IMR-90 (cell line): ENCODE measurements around the gene ATP2C2. TPM values are rescaled to one million over a fixed set of nuclear protein-coding genes. Genes with fewer than 3 reads are reported as not detected.

Experiments used
- ATAC-seq: fragments of 200-7000 bp; cut with Tn5 transposase; 2 replicates; pipeline ENCODE4 v1.9.1; 2020; ENCODE audit warnings: low read depth, mild to moderate bottlenecking, moderate library complexity
- BruUV-seq: library from RNA; stranded (reverse); fragments of 400-500 nt; replicated peaks from 2 replicates; lab custom pipeline; 2021; lab: Mats Ljungman, UMichigan
- CTCF ChIA-PET: fragments of 300-600 bp; formaldehyde crosslinking; extraction: SDS; loops from one replicate; lab custom pipeline; 2021; ENCODE audit warnings: antibody characterized with exemption; lab: Yijun Ruan, JAX
- POLR2A ChIA-PET: fragments of 300-600 bp; sonication (Branson Sonifier 250); formaldehyde crosslinking; loops from one replicate; lab custom pipeline; 2022; ENCODE audit warnings: antibody characterized with exemption; ENCODE audit not compliant: unreplicated experiment; lab: Charles Lee
- DNase-seq: peaks from one replicate; pipeline ENCODE4 v3.0.0; 2013
- H2AFZ ChIP-seq: replicated peaks from 2 replicates; pipeline ENCODE3; 2013; ENCODE audit warnings: low read length, mild to moderate bottlenecking; ENCODE audit not compliant: poor library complexity
- H2AK5ac ChIP-seq: 2 replicates; pipeline ENCODE4 v1.6.1; 2013; ENCODE audit warnings: low read depth, low read length, inconsistent platforms
- H2AK9ac ChIP-seq: replicated peaks from 2 replicates; pipeline ENCODE3; 2013; ENCODE audit warnings: mild to moderate bottlenecking, low read depth, low read length, moderate library complexity; ENCODE audit not compliant: poor library complexity
- H2BK120ac ChIP-seq: 2 replicates; pipeline ENCODE4 v1.6.1; 2013; ENCODE audit warnings: low read depth, low read length, inconsistent platforms
- H2BK15ac ChIP-seq: 3 replicates; pipeline ENCODE4 v1.6.1; 2013; ENCODE audit warnings: low read depth, low read length, inconsistent platforms
- H2BK20ac ChIP-seq: 2 replicates; pipeline ENCODE4 v1.6.1; 2013; ENCODE audit warnings: low read depth, mild to moderate bottlenecking, inconsistent platforms, low read length, moderate library complexity
- H2BK5ac ChIP-seq: 2 replicates; pipeline ENCODE4 v1.6.1; 2013; ENCODE audit warnings: mild to moderate bottlenecking, low read depth, low read length, inconsistent platforms; ENCODE audit not compliant: poor library complexity, severe bottlenecking
- H3K14ac ChIP-seq: replicated peaks from 2 replicates; pipeline ENCODE4 v1.6.1; 2013; ENCODE audit warnings: low read depth, low read length, inconsistent platforms
- H3K18ac ChIP-seq: 2 replicates; pipeline ENCODE4 v1.6.1; 2013; ENCODE audit warnings: low read depth, low read length, control low read depth
- H3K23ac ChIP-seq: 2 replicates; pipeline ENCODE4 v1.6.1; 2013; ENCODE audit warnings: low read depth, low read length, inconsistent platforms
- H3K27ac ChIP-seq: 2 replicates; pipeline ENCODE4 v1.5.1; 2013; ENCODE audit warnings: mild to moderate bottlenecking, control low read depth, low read length; ENCODE audit not compliant: insufficient read depth
- H3K27me3 ChIP-seq: 2 replicates; pipeline ENCODE4 v1.6.1; 2013; ENCODE audit warnings: low read length; ENCODE audit not compliant: control insufficient read depth, insufficient read depth
- H3K36me3 ChIP-seq: 2 replicates; pipeline ENCODE4 v1.6.1; 2013; ENCODE audit warnings: low read length, mixed read lengths; ENCODE audit not compliant: control insufficient read depth, insufficient read depth
- H3K4ac ChIP-seq: 2 replicates; pipeline ENCODE4 v1.6.1; 2013; ENCODE audit warnings: low read depth, low read length, inconsistent platforms
- H3K4me1 ChIP-seq: 2 replicates; pipeline ENCODE4 v1.6.1; 2013; ENCODE audit warnings: low read length, mixed read lengths; ENCODE audit not compliant: control insufficient read depth, insufficient read depth
- H3K4me2 ChIP-seq: 2 replicates; pipeline ENCODE4 v1.6.1; 2013; ENCODE audit warnings: low read depth, mild to moderate bottlenecking, control low read depth, low read length, moderate library complexity
- H3K4me3 ChIP-seq: 2 replicates; pipeline ENCODE4 v1.5.1; 2013; ENCODE audit warnings: low read depth, mild to moderate bottlenecking, control low read depth, low read length, moderate library complexity; ENCODE audit not compliant: insufficient read depth
- H3K56ac ChIP-seq: 2 replicates; pipeline ENCODE4 v1.6.1; 2013; ENCODE audit warnings: low read length, inconsistent platforms; ENCODE audit not compliant: insufficient read depth; ENCODE audit errors: extremely low read depth
- H3K79me1 ChIP-seq, 2 experiments: 2 replicates each; pipeline ENCODE4 v1.6.1; 2013; ENCODE audit warnings: low read length in 2 of 2, inconsistent platforms in 1 of 2, low read depth in 1 of 2
- H3K9ac ChIP-seq: 2 replicates; pipeline ENCODE4 v1.6.1; 2013; ENCODE audit warnings: low read depth, low read length, control low read depth
- H3K9me1 ChIP-seq: 2 replicates; pipeline ENCODE4 v1.6.1; 2013; ENCODE audit warnings: low read length, inconsistent platforms; ENCODE audit not compliant: insufficient read depth
- H3K9me3 ChIP-seq: 2 replicates; pipeline ENCODE4 v1.6.1; 2013; ENCODE audit warnings: low read length; ENCODE audit not compliant: control insufficient read depth, insufficient read depth
- H4K20me1 ChIP-seq: 2 replicates; pipeline ENCODE4 v1.6.1; 2013; ENCODE audit warnings: low read length, inconsistent platforms; ENCODE audit not compliant: insufficient read depth
- H4K5ac ChIP-seq: 2 replicates; pipeline ENCODE4 v1.6.1; 2013; ENCODE audit warnings: mild to moderate bottlenecking, low read depth, low read length, control low read depth
- H4K8ac ChIP-seq, 2 experiments: 2 replicates each; pipeline ENCODE4 v1.6.1; 2013; ENCODE audit warnings: low read depth in 2 of 2, low read length in 2 of 2, control low read depth in 1 of 2, inconsistent platforms in 1 of 2
- H4K91ac ChIP-seq: 2 replicates; pipeline ENCODE4 v1.6.1; 2013; ENCODE audit warnings: low read depth, low read length, inconsistent platforms; ENCODE audit not compliant: insufficient read depth
- BHLHE40 ChIP-seq: fragments of 150-350 bp; IDR thresholded peaks from 2 replicates; pipeline ENCODE4 v1.6.1; 2016; ENCODE audit warnings: mild to moderate bottlenecking, low read depth, low read length
- NFE2L2 ChIP-seq: fragments of 150-350 bp; IDR thresholded peaks from 2 replicates; pipeline ENCODE4 v1.6.1; 2016; ENCODE audit warnings: low read depth, mild to moderate bottlenecking, low read length
- POLR2A ChIP-seq: IDR thresholded peaks from 2 replicates; pipeline ENCODE4 v1.6.1; 2012; ENCODE audit warnings: mild to moderate bottlenecking, low read depth, low read length
- RCOR1 ChIP-seq: IDR thresholded peaks from 2 replicates; pipeline ENCODE4 v1.6.1; 2012; ENCODE audit warnings: mild to moderate bottlenecking, low read length, improper control_type of control experiment; ENCODE audit not compliant: insufficient replicate concordance
- RFX5 ChIP-seq: IDR thresholded peaks from 2 replicates; pipeline ENCODE4 v1.8.0; 2012; ENCODE audit warnings: low read depth, mild to moderate bottlenecking, low read length, moderate library complexity
- WGBS, 2 experiments: methylation state at CpG; one replicate each; pipeline versions ENCODE4 v1.1.5 to v1.1.7; 2013; ENCODE audit warnings: missing lambda C conversion rate in 2 of 2; ENCODE audit not compliant: insufficient read length in 1 of 2; ENCODE audit errors: extremely low coverage in 2 of 2; 5-methylcytosine and 5-hydroxymethylcytosine counted together
- dilution Hi-C: fragments of 300-500 bp; cut with HindIII; formaldehyde crosslinking; loops from one replicate; pipeline ENCODE4 v1.14.3; 2018; ENCODE audit warnings: low sequenced_read_pairs; ENCODE audit not compliant: unreplicated experiment
- in situ Hi-C: fragments of 300-500 bp; cut with MboI; formaldehyde crosslinking; loops from 3 replicates; pipeline ENCODE4 v1.14.3; 2019; ENCODE audit warnings: low sequenced_read_pairs, inconsistent platforms, mixed read lengths
- intact Hi-C: fragments of 100-400 bp; cut with micrococcal nuclease; formaldehyde crosslinking; loops from 2 replicates; pipeline ENCODE4 v1.10.0; 2022
- polyA plus RNA-seq, 3 experiments: library from polyadenylated mRNA; depleted of rRNA; stranded (reverse); fragments of >200 nt; gene quantifications; 2 replicates each; pipeline ENCODE4 v1.2.3, GENCODE V29; 2012; ENCODE audit warnings: low replicate concordance in 1 of 3
- total RNA-seq: library from RNA; depleted of rRNA; stranded (reverse); fragments of >200 nt; gene quantifications from 2 replicates; pipeline ENCODE4 v1.2.3, GENCODE V29; 2012
- TF ChIP-seq, protein P1 (sequence below): fragments of 150-350 bp; IDR thresholded peaks from 2 replicates; pipeline ENCODE4 v1.6.1; 2016; ENCODE audit warnings: low read depth, mild to moderate bottlenecking, low read length, moderate library complexity, borderline replicate concordance

ATP2C2 gene
- total and polyA plus RNA-seq, 2 of the 4 experiments (the other 2 are of a cell fraction) = not detected

DNA sequence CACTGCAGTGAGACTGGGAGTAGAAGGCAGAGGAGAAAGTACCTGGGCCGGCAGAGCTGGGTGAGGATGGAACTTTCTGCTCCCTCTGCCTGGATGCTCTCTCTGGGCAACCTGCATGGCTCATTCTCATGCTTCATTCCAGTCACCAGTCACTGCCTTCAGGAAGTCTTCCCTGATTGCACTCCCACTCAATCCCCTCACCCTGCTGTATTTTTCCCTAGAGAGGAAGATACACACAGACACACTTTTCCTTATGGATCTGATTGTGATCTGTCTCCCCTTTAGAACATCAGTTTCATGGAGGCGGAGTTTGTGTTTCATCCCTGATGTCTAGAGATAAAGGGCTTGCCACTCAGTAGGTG is 91.2 kb downstream of the ATP2C2 start:
- no peaks in the 10 kb centered on the region for H4K20me1 ChIP-seq
- H2BK120ac ChIP-seq = no peak overlapping the region
- H2BK20ac ChIP-seq = no peak overlapping the region
- H3K79me1 ChIP-seq = peaks cover 0 to 22% of the 10 kb centered on the region in 2 experiments; a peak in 3 of 4 replicates
- H2BK5ac ChIP-seq = no peak overlapping the region
- H3K9ac ChIP-seq = no peak overlapping the region
- no peaks in the 10 kb centered on the region for H3K4me1 ChIP-seq
- H3K56ac ChIP-seq = no peak overlapping the region
- intact Hi-C loops = no loop called here
- H3K36me3 ChIP-seq = peaks cover 32% of the 10 kb centered on the region
- no peaks in the 10 kb centered on the region for H3K27me3 ChIP-seq
- H3K14ac ChIP-seq = no peak overlapping the region
- no CpG with 5 or more reads among the region's 2 CpGs for WGBS, 2 experiments
- H2BK15ac ChIP-seq = no peak overlapping the region
- BruUV-seq = no TSS peak
- no peak overlapping the region for H3K18ac ChIP-seq
- no peak for ATAC-seq
- TF ChIP-seq RCOR1 (no peak), POLR2A (no peak), BHLHE40 (no peak), RFX5 (no peak), NFE2L2 (no peak)
- TF ChIP-seq, protein P1, sequence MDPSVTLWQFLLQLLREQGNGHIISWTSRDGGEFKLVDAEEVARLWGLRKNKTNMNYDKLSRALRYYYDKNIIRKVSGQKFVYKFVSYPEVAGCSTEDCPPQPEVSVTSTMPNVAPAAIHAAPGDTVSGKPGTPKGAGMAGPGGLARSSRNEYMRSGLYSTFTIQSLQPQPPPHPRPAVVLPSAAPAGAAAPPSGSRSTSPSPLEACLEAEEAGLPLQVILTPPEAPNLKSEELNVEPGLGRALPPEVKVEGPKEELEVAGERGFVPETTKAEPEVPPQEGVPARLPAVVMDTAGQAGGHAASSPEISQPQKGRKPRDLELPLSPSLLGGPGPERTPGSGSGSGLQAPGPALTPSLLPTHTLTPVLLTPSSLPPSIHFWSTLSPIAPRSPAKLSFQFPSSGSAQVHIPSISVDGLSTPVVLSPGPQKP = no peak
- H3K4me3 ChIP-seq = no peak overlapping the region
- no peak overlapping the region for H3K27ac ChIP-seq
- POLR2A ChIA-PET = no interaction called here
- no peak overlapping the region for H4K5ac ChIP-seq
- no peak overlapping the region for H4K91ac ChIP-seq
- H2AK5ac ChIP-seq = no peak overlapping the region
- no peak overlapping the region for H4K8ac ChIP-seq
- CTCF ChIA-PET = no interaction called here
- H3K4me2 ChIP-seq = no peak overlapping the region
- no peak overlapping the region for H3K4ac ChIP-seq
- H3K23ac ChIP-seq = no peak overlapping the region
- H3K9me3 ChIP-seq = no peaks in the 10 kb centered on the region; the same call in 1 of the 2 replicates
- in situ Hi-C loops = no loop called here
- no peak overlapping the region for H2AK9ac ChIP-seq
- 0 out of 2 replicates have a peak, but pooled peaks cover 6% of the 10 kb centered on the region for H3K9me1 ChIP-seq
- dilution Hi-C loops = no loop called here
- DNase-seq = no peak
- no peak overlapping the region for H2AFZ ChIP-seq
